Esophagus muscularis mucosa (tissue), 4 donors: ENCODE data around the gene SMPD2. TPM values are rescaled to one million over a fixed set of nuclear protein-coding genes. Genes with fewer than 3 reads are reported as not detected.

ENCODE experiments used
- DNase-seq: peaks from one replicate; pipeline ENCODE4 v3.0.0-alpha.2; 2017; ENCODE audit errors: extremely low spot score
- H3K27ac ChIP-seq, 4 donors: fragments of 200-600 bp; sonication (generic); replicated peaks in 1 of 4; 1 replicate in 3 of 4; 2 replicates in 1 of 4; pipeline ENCODE4 v1.5.1; 2016 to 2019; ENCODE audit warnings: mild to moderate bottlenecking in 1 of 4
- H3K27me3 ChIP-seq, 4 donors: fragments of 200-600 bp; sonication (generic); one replicate each; pipeline versions ENCODE4 v1.5.1 to v1.6.0; 2016 to 2019
- H3K36me3 ChIP-seq, 4 donors: fragments of 200-600 bp; sonication (generic); one replicate each; pipeline ENCODE4 v1.5.1; 2016 to 2019
- H3K4me1 ChIP-seq, 4 donors: fragments of 200-600 bp; sonication (generic); one replicate each; pipeline ENCODE4 v1.5.1; 2016 to 2019
- H3K4me3 ChIP-seq, 4 donors: fragments of 200-600 bp; sonication (generic); 1 replicate in 2 of 4; 2 replicates in 2 of 4; pipeline ENCODE4 v1.5.1; 2016 to 2019; ENCODE audit warnings: mild to moderate bottlenecking in 4 of 4, moderate library complexity in 1 of 4
- H3K9me3 ChIP-seq, 4 donors: fragments of 200-600 bp; sonication (generic); 1 replicate in 3 of 4; 2 replicates in 1 of 4; pipeline ENCODE4 v1.5.1; 2016 to 2019
- CTCF ChIP-seq, 3 experiments: fragments of 200-600 bp in 2 of 3; fragments of 450-650 bp in 1 of 3; sonication (generic) in 2 of 3; IDR thresholded peaks; one replicate each; pipeline ENCODE4 v1.5.1; 2017 to 2019; ENCODE audit warnings: antibody characterized with exemption in 3 of 3, mild to moderate bottlenecking in 2 of 3, moderate library complexity in 1 of 3
- EP300 ChIP-seq: sonication (generic); formaldehyde crosslinking; IDR thresholded peaks from one replicate; pipeline ENCODE4 v1.6.1; 2017; ENCODE audit warnings: antibody characterized with exemption
- POLR2A ChIP-seq: fragments of 450-650 bp; IDR thresholded peaks from one replicate; pipeline ENCODE4 v1.6.1; 2017; ENCODE audit warnings: antibody characterized with exemption, moderate library complexity, mild to moderate bottlenecking, low read depth
- POLR2AphosphoS5 ChIP-seq, 2 donors: sonication (generic); formaldehyde crosslinking; IDR thresholded peaks; one replicate each; pipeline ENCODE4 v1.6.1; 2017; ENCODE audit warnings: antibody characterized with exemption in 2 of 2
- WGBS: methylation state at CpG from one replicate; pipeline ENCODE4 v1.1.5; 2018; 5-methylcytosine and 5-hydroxymethylcytosine counted together
- intact Hi-C: fragments of 100-400 bp; cut with DNase I; formaldehyde crosslinking; loops from one replicate; pipeline ENCODE4 v1.15.1; 2023
- total RNA-seq, 4 donors: library from RNA; depleted of rRNA; stranded (reverse); fragments of >200 nt; gene quantifications; one replicate each; pipeline versions ENCODE4 v1.1.0 to v1.2.1, GENCODE V29; 2016

Gene SMPD2
- total RNA-seq, 4 donors from 2014 or later = 4.6 to 7.6 (median 6.4) TPM

- WGBS = 89% methylated on average over 2 of the region's 2 CpGs
- no peak for TF ChIP-seq EP300
- no peak for TF ChIP-seq POLR2A
- no peak for TF ChIP-seq POLR2AphosphoS5 (IDR thresholded peaks at IDR 0.05)
- TF ChIP-seq CTCF (IDR thresholded peaks at IDR 0.05) = no peak
- no peak for DNase-seq
- peaks cover 19 to 42% (median 41%) of the 10 kb centered on the region in 4 donors for H3K4me1 ChIP-seq
- H3K4me3 ChIP-seq = no peak overlapping the region
- H3K27me3 ChIP-seq = no peaks in the 10 kb centered on the region
- no peak overlapping the region for H3K27ac ChIP-seq
- peaks cover 26 to 79% (median 61%) of the 10 kb centered on the region in 4 donors for H3K36me3 ChIP-seq
- intact Hi-C loops = no loop called here
- H3K9me3 ChIP-seq = no peaks in the 10 kb centered on the region
These were observed 35.1 kb downstream of the SMPD2 start for GRCh38 chr6:109475625-109476024.

- no peak for DNase-seq
- no peaks in the 10 kb centered on the region for H3K27me3 ChIP-seq
- H3K4me3 ChIP-seq = no peak overlapping the region
- 100% methylated on average over 2 of the region's 2 CpGs for WGBS
- H3K36me3 ChIP-seq = peaks cover 18 to 75% (median 51%) of the 10 kb centered on the region in 4 donors
- H3K4me1 ChIP-seq = peaks cover 33 to 57% (median 56%) of the 10 kb centered on the region in 4 donors
- no peak overlapping the region for H3K27ac ChIP-seq
- H3K9me3 ChIP-seq = no peaks in the 10 kb centered on the region
- TF ChIP-seq CTCF (IDR thresholded peaks at IDR 0.05) (no peak), POLR2AphosphoS5 (IDR thresholded peaks at IDR 0.05) (no peak), EP300 (no peak), POLR2A (no peak)
- intact Hi-C loops = no loop called here
These were observed 36.7 kb downstream of the SMPD2 start for GRCh38 chr6:109477184-109477583.

GRCh38 chr6:109477725-109478124 lies 37.2 kb downstream of the SMPD2 start:
- intact Hi-C loops = no loop called here

GRCh38 chr6:109478222-109478805 lies 37.8 kb downstream of the SMPD2 start:
- Histone ChIP-seq H3K9me3 (no peaks in the 10 kb centered on the region), H3K27ac (no peak overlapping the region), H3K27me3 (no peaks in the 10 kb centered on the region), H3K4me1 (peaks cover 36 to 63% (median 60%) of the 10 kb centered on the region in 4 donors), H3K4me3 (no peak overlapping the region), H3K36me3 (peaks cover 12 to 64% (median 40%) of the 10 kb centered on the region in 4 donors)
- DNase-seq = no peak
- WGBS = 90% methylated on average over 9 of the region's 9 CpGs
- TF ChIP-seq POLR2A (no peak), POLR2AphosphoS5 (IDR thresholded peaks at IDR 0.05) (no peak), CTCF (IDR thresholded peaks at IDR 0.05) (no peak), EP300 (no peak)
- intact Hi-C loops = no loop called here

More at GRCh38 chr6:109477725-109478124, 37.2 kb downstream of the SMPD2 start:
- Histone ChIP-seq H3K27me3 (no peaks in the 10 kb centered on the region), H3K9me3 (no peaks in the 10 kb centered on the region), H3K36me3 (peaks cover 18 to 70% (median 46%) of the 10 kb centered on the region in 4 donors), H3K4me1 (peaks cover 36 to 63% (median 60%) of the 10 kb centered on the region in 4 donors), H3K4me3 (no peak overlapping the region), H3K27ac (no peak overlapping the region)
- DNase-seq = no peak
- 74% methylated on average over 2 of the region's 2 CpGs for WGBS
- no peak for TF ChIP-seq POLR2A
- TF ChIP-seq EP300 = no peak
- no peak for TF ChIP-seq CTCF (IDR thresholded peaks at IDR 0.05)
- no peak for TF ChIP-seq POLR2AphosphoS5 (IDR thresholded peaks at IDR 0.05)
